Naive thymus-derived CD4-positive, alpha-beta T cell (primary cell): ENCODE results near the gene FAM161A. TPM values are rescaled to one million over a fixed set of nuclear protein-coding genes. Genes with fewer than 3 reads are reported as not detected.

Experiments
- ATAC-seq: fragments of 150-1000 bp; cut with Tn5 transposase; 2 replicates; pipeline ENCODE4 v1.10.0; 2021; ENCODE audit warnings: mild to moderate bottlenecking, moderate library complexity
- CTCF ChIA-PET: fragments of 350-600 bp; sonication (Branson Sonifier 250); formaldehyde crosslinking; loops from one replicate; lab custom pipeline; 2021; ENCODE audit warnings: antibody characterized with exemption; lab: Charles Lee
- POLR2A ChIA-PET: fragments of 350-600 bp; sonication (Branson Sonifier 250); formaldehyde crosslinking; loops from one replicate; lab custom pipeline; 2021; ENCODE audit warnings: antibody characterized with exemption, inconsistent platforms; lab: Charles Lee
- DNase-seq, 9 donors: peaks; one replicate each; pipeline versions ENCODE4 v3.0.0 to v3.0.0-alpha.2; 2020 to 2022; ENCODE audit warnings: mixed read lengths in 1 of 9
- H3K27ac ChIP-seq: one replicate; pipeline ENCODE4 v1.7.0; 2013; ENCODE audit warnings: mild to moderate bottlenecking, low read depth, low read length, moderate library complexity
- H3K27me3 ChIP-seq, 2 donors: one replicate each; pipeline ENCODE4 v1.7.0; 2013; ENCODE audit warnings: low read length in 2 of 2, mild to moderate bottlenecking in 2 of 2, moderate library complexity in 2 of 2; ENCODE audit not compliant: control insufficient read depth in 2 of 2, insufficient read depth in 2 of 2
- H3K36me3 ChIP-seq, 3 experiments: 1 replicate in 2 of 3; 2 replicates in 1 of 3; pipeline ENCODE4 v1.7.0; 2013; ENCODE audit warnings: low read length in 3 of 3, mild to moderate bottlenecking in 3 of 3, moderate library complexity in 1 of 3; ENCODE audit not compliant: insufficient read depth in 3 of 3, control insufficient read depth in 2 of 3
- H3K4me1 ChIP-seq, 2 donors: one replicate each; pipeline ENCODE4 v1.7.0; 2013; ENCODE audit warnings: low read length in 2 of 2, mild to moderate bottlenecking in 2 of 2, moderate library complexity in 1 of 2; ENCODE audit not compliant: control insufficient read depth in 2 of 2, insufficient read depth in 2 of 2
- H3K4me3 ChIP-seq: 2 replicates; pipeline ENCODE4 v1.7.0; 2013; ENCODE audit warnings: mild to moderate bottlenecking, low read length
- H3K9me3 ChIP-seq, 3 experiments: 1 replicate in 2 of 3; 2 replicates in 1 of 3; pipeline ENCODE4 v1.7.0; 2013; ENCODE audit warnings: low read length in 3 of 3; ENCODE audit not compliant: control insufficient read depth in 2 of 3
- H3K27ac Mint-ChIP-seq, 9 donors: one replicate each; pipeline ENCODE4 v1.8.0; 2020 to 2022; ENCODE audit warnings: mixed read lengths in 9 of 9, mild to moderate bottlenecking in 8 of 9, moderate library complexity in 5 of 9, inconsistent platforms in 2 of 9
- H3K27me3 Mint-ChIP-seq, 5 donors: one replicate each; pipeline ENCODE4 v1.8.0; 2021 to 2022; ENCODE audit warnings: mixed read lengths in 5 of 5, mild to moderate bottlenecking in 1 of 5
- H3K36me3 Mint-ChIP-seq, 5 donors: one replicate each; pipeline ENCODE4 v1.8.0; 2020 to 2022; ENCODE audit warnings: mixed read lengths in 5 of 5, mild to moderate bottlenecking in 3 of 5, inconsistent platforms in 1 of 5
- H3K4me1 Mint-ChIP-seq, 7 donors: one replicate each; pipeline ENCODE4 v1.8.0; 2020 to 2022; ENCODE audit warnings: mixed read lengths in 7 of 7, mild to moderate bottlenecking in 3 of 7, inconsistent platforms in 1 of 7
- H3K4me3 Mint-ChIP-seq, 10 donors: one replicate each; pipeline ENCODE4 v1.8.0; 2020 to 2022; ENCODE audit warnings: mild to moderate bottlenecking in 10 of 10, mixed read lengths in 10 of 10, moderate library complexity in 6 of 10, inconsistent platforms in 2 of 10
- H3K9me3 Mint-ChIP-seq, 11 donors: one replicate each; pipeline ENCODE4 v1.8.0; 2020 to 2022; ENCODE audit warnings: mixed read lengths in 11 of 11, mild to moderate bottlenecking in 4 of 11, inconsistent platforms in 1 of 11, moderate library complexity in 1 of 11
- intact Hi-C, 2 donors: fragments of 100-400 bp; cut with micrococcal nuclease; formaldehyde crosslinking; loops; one replicate each; pipeline ENCODE4 v1.15.1; 2023
- polyA plus RNA-seq, 2 donors: library from polyadenylated mRNA; unstranded; fragments of 300-500 nt; fragmentation: Illumina TruSeq; gene quantifications; one replicate each; pipeline ENCODE4 v1.2.3, GENCODE V29; 2021
- total RNA-seq, 6 experiments: library from RNA in 5 of 6; stranded (reverse) in 5 of 6; gene quantifications; 1 replicate in 5 of 6; 2 replicates in 1 of 6; pipeline ENCODE4 v1.2.3 and lab custom pipeline; 2021 to 2026

Gene FAM161A
- total RNA-seq (1 to 10 TPM; 2.0 to 4.7 (median 4.0) TPM), polyA plus RNA-seq (1 to 10 TPM; 1.9 to 2.1 TPM), total RNA-seq (lab: John Stamatoyannopoulos, UW) (3.6 reads per million, percentile 19 among the genes with 10 or more reads in this experiment)

GRCh38 chr2:61853847-61854563, at the start of gene FAM161A:
Gene FAM161A, minus strand, starts transcription at chr2:61854060. Its CDS starts 19 bp downstream, at chr2:61854041.
- POLR2A ChIA-PET: interaction anchor here (1.0 to 1.8 kb wide), 8 partner anchors 9 to 1735 kb away, joined by 3 to 11 read pairs (median 5); partner anchors contain the start of genes COMMD1, MDH1, WDPCP and XPO1
- DNase-seq (peak in 5 of 9 donors; percentile 61 to 83 (median 72)), ATAC-seq (peak; percentile 64)
- Histone ChIP-seq H3K27ac (peak within 1 kb of the TSS; percentile 77), H3K36me3 (peaks cover 0 to 6% (median 0%) of the 10 kb centered on the region in 3 experiments), H3K4me1 (peaks cover 4 to 6% of the 10 kb centered on the region in 2 donors), H3K27me3 (no peaks in the 10 kb centered on the region), H3K9me3 (no peaks in the 10 kb centered on the region), H3K4me3 (peak within 1 kb of the TSS; percentile 100)
- intact Hi-C loops: loop anchor here (1.0 to 10.0 kb wide), 15 partner anchors 34 to 1734 kb away; partner anchors contain the start of genes CCT4 (in 2 of the 2), COMMD1 (in 2 of the 2), MDH1 (in 2 of the 2) and USP34 (in 2 of the 2)
- H3K27ac Mint-ChIP-seq: peak within 1 kb of the TSS; percentile 90 to 98 (median 95)
- peak within 1 kb of the TSS; percentile 92 to 99 (median 96) for H3K4me3 Mint-ChIP-seq
- H3K36me3 Mint-ChIP-seq: peaks cover 0 to 3% (median 0%) of the 10 kb centered on the region in 5 donors
- peaks cover 10 to 27% (median 17%) of the 10 kb centered on the region in 7 donors for H3K4me1 Mint-ChIP-seq
- H3K9me3 Mint-ChIP-seq: peaks cover 0 to 2% (median 0%) of the 10 kb centered on the region in 11 donors
- H3K27me3 Mint-ChIP-seq: no peaks in the 10 kb centered on the region
- CTCF ChIA-PET: interaction anchor here (0.9 to 1.1 kb wide), 2 partner anchors 188 to 719 kb away, joined by 3 to 6 read pairs; no protein-coding TSS in a partner anchor

- Histone ChIP-seq H3K9me3 (no peaks in the 10 kb centered on the region), H3K27ac (no peak overlapping the region), H3K4me3 (no peak overlapping the region), H3K4me1 (peaks cover 0 to 4% of the 10 kb centered on the region in 2 donors), H3K27me3 (no peaks in the 10 kb centered on the region), H3K36me3 (no peaks in the 10 kb centered on the region)
- DNase-seq (no peak), ATAC-seq (no peak)
- Mint-ChIP-seq H3K27me3 (peaks cover 0 to 4% (median 0%) of the 10 kb centered on the region in 5 donors), H3K36me3 (no peaks in the 10 kb centered on the region), H3K4me1 (peaks cover 0 to 8% (median 7%) of the 10 kb centered on the region in 7 donors), H3K9me3 (no peaks in the 10 kb centered on the region), H3K27ac (no peak overlapping the region), H3K4me3 (no peak overlapping the region)
- intact Hi-C loops: no loop called here
- POLR2A ChIA-PET: no interaction called here
- CTCF ChIA-PET: interaction anchor here (0.6 kb wide), 1 partner anchor 10 kb away, joined by 3 read pairs; no protein-coding TSS in a partner anchor
These were observed 46.4 kb upstream of the FAM161A start for GRCh38 chr2:61900281-61900680.

- CTCF ChIA-PET: interaction anchor here (1.4 kb wide), 1 partner anchor 763 kb away, joined by 3 read pairs; no protein-coding TSS in a partner anchor
- POLR2A ChIA-PET: interaction anchor here (2.0 kb wide), 1 partner anchor 10 kb away, joined by 4 read pairs; no protein-coding TSS in a partner anchor
- intact Hi-C loops: loop anchor here in 1 of 2 donors (2.0 kb wide), 2 partner anchors 474 to 764 kb away; no protein-coding TSS in a partner anchor
These were observed 45.0 kb upstream of the FAM161A start for GRCh38 chr2:61898810-61899209.

GRCh38 chr2:61888267-61889055, 34.6 kb upstream of the FAM161A start, which contains the start of gene CCT4:
Gene CCT4, minus strand, starts transcription at chr2:61888656. Its CDS starts 149 bp downstream, at chr2:61888507.
- no peaks in the 10 kb centered on the region for H3K9me3 ChIP-seq
- H3K4me1 ChIP-seq: peaks cover 15 to 17% of the 10 kb centered on the region in 2 donors
- POLR2A ChIA-PET: interaction anchor here (0.6 to 2.1 kb wide), 8 partner anchors 10 to 795 kb away, joined by 3 to 11 read pairs (median 4); partner anchors contain the start of gene COMMD1
- peak within 1 kb of the TSS; percentile 92 for H3K4me3 ChIP-seq
- H3K27me3 Mint-ChIP-seq: no peaks in the 10 kb centered on the region
- peak within 1 kb of the TSS; percentile 98 to 100 (median 100) for H3K27ac Mint-ChIP-seq
- no peaks in the 10 kb centered on the region for H3K27me3 ChIP-seq
- peaks cover 0 to 8% (median 0%) of the 10 kb centered on the region in 11 donors for H3K9me3 Mint-ChIP-seq
- peaks cover 11 to 34% (median 29%) of the 10 kb centered on the region in 7 donors for H3K4me1 Mint-ChIP-seq
- ATAC-seq (peak; percentile 94), DNase-seq (peak; percentile 86 to 99 (median 95))
- peaks cover 0 to 19% (median 7%) of the 10 kb centered on the region in 5 donors for H3K36me3 Mint-ChIP-seq
- intact Hi-C loops: loop anchor here (1.0 to 10.0 kb wide), 19 partner anchors 8 to 1954 kb away; partner anchors contain the start of genes COMMD1 (in 2 of the 2), EHBP1 (in 2 of the 2), FAM161A (in 2 of the 2) and REL (in 2 of the 2)
- H3K4me3 Mint-ChIP-seq: peak within 1 kb of the TSS; percentile 85 to 100 (median 99)
- peaks cover 0 to 25% (median 8%) of the 10 kb centered on the region in 3 experiments for H3K36me3 ChIP-seq
- CTCF ChIA-PET: interaction anchor here (0.7 kb wide), 1 partner anchor 309 kb away, joined by 4 read pairs; no protein-coding TSS in a partner anchor
- H3K27ac ChIP-seq: peak within 1 kb of the TSS; percentile 98

More at GRCh38 chr2:61898810-61899209, 45.0 kb upstream of the FAM161A start:
- Mint-ChIP-seq H3K4me3 (no peak overlapping the region), H3K9me3 (no peaks in the 10 kb centered on the region), H3K27me3 (peaks cover 0 to 4% (median 0%) of the 10 kb centered on the region in 5 donors), H3K27ac (no peak overlapping the region), H3K36me3 (no peaks in the 10 kb centered on the region), H3K4me1 (peaks cover 0 to 2% (median 0%) of the 10 kb centered on the region in 7 donors)
- H3K27ac ChIP-seq: no peak overlapping the region
- no peak overlapping the region for H3K4me3 ChIP-seq
- peak in 1 of 9 donors; percentile 13 for DNase-seq
- peak; percentile 40 for ATAC-seq
- H3K9me3 ChIP-seq: no peaks in the 10 kb centered on the region
- no peaks in the 10 kb centered on the region for H3K4me1 ChIP-seq
- H3K27me3 ChIP-seq: no peaks in the 10 kb centered on the region
- no peaks in the 10 kb centered on the region for H3K36me3 ChIP-seq

GRCh38 chr2:61887717-61888266, 33.9 kb upstream of the FAM161A start:
- H3K27ac ChIP-seq: peak overlapping the region; percentile 98
- Mint-ChIP-seq H3K9me3 (peaks cover 0 to 8% (median 0%) of the 10 kb centered on the region in 11 donors), H3K36me3 (peaks cover 0 to 21% (median 7%) of the 10 kb centered on the region in 5 donors), H3K4me1 (peaks cover 11 to 34% (median 29%) of the 10 kb centered on the region in 7 donors), H3K27ac (peak overlapping the region; percentile 98 to 100 (median 100)), H3K27me3 (no peaks in the 10 kb centered on the region), H3K4me3 (peak overlapping the region; percentile 85 to 100 (median 99))
- H3K4me3 ChIP-seq: peak overlapping the region; percentile 92
- DNase-seq (peak in 3 of 9 donors; percentile 4 to 28 (median 7)), ATAC-seq (peak; percentile 15)
- ChIA-PET POLR2A (interaction anchor here (0.8 to 2.7 kb wide), 4 partner anchors 17 to 349 kb away, joined by 3 to 11 read pairs (median 8); partner anchors contain the start of genes COMMD1 and FAM161A), CTCF (no interaction called here)
- intact Hi-C loops: loop anchor here (1.0 to 10.0 kb wide), 19 partner anchors 7 to 1955 kb away; partner anchors contain the start of genes COMMD1 (in 2 of the 2), EHBP1 (in 2 of the 2), FAM161A (in 2 of the 2) and REL (in 2 of the 2)
- peaks cover 0 to 32% (median 14%) of the 10 kb centered on the region in 3 experiments for H3K36me3 ChIP-seq
- peaks cover 15 to 17% of the 10 kb centered on the region in 2 donors for H3K4me1 ChIP-seq
- H3K27me3 ChIP-seq: no peaks in the 10 kb centered on the region
- no peaks in the 10 kb centered on the region for H3K9me3 ChIP-seq
